Ishikawa (cell line): ENCODE measurements around the gene ELAVL1.
A peak's percentile ranks its signal among the peaks of the same experiment; 100 is the strongest.

Experiments
- CEBPB ChIP-seq: IDR thresholded peaks from 2 replicates; pipeline ENCODE4 v1.6.1; 2012
- CREB1 ChIP-seq: IDR thresholded peaks from 2 replicates; pipeline ENCODE4 v1.6.1; 2012; ENCODE audit warnings: low read depth
- EGR1 ChIP-seq: IDR thresholded peaks from 2 replicates; pipeline ENCODE4 v1.6.1; 2012
- EP300 ChIP-seq: IDR thresholded peaks from 2 replicates; pipeline ENCODE4 v1.6.1; 2012; ENCODE audit warnings: borderline replicate concordance
- FOXM1 ChIP-seq: IDR thresholded peaks from 2 replicates; pipeline ENCODE4 v1.6.1; 2012; ENCODE audit warnings: low read depth, borderline replicate concordance
- MAX ChIP-seq: IDR thresholded peaks from 2 replicates; pipeline ENCODE4 v1.6.1; 2012
- NFIC ChIP-seq: IDR thresholded peaks from 2 replicates; pipeline ENCODE4 v1.6.1; 2012
- RAD21 ChIP-seq: IDR thresholded peaks from 2 replicates; pipeline ENCODE4 v1.6.1; 2012; ENCODE audit warnings: low read depth
- REST ChIP-seq: IDR thresholded peaks from 2 replicates; pipeline ENCODE4 v1.6.1; 2012; ENCODE audit warnings: low read depth, mild to moderate bottlenecking
- TAF1 ChIP-seq: IDR thresholded peaks from 2 replicates; pipeline ENCODE4 v1.6.1; 2012; ENCODE audit warnings: low read depth, mild to moderate bottlenecking
- TCF12 ChIP-seq: IDR thresholded peaks from 2 replicates; pipeline ENCODE4 v1.6.1; 2012; ENCODE audit warnings: low read depth
- TEAD4 ChIP-seq: IDR thresholded peaks from 2 replicates; pipeline ENCODE4 v1.6.1; 2012
- USF1 ChIP-seq: IDR thresholded peaks from 2 replicates; pipeline ENCODE4 v1.6.1; 2012
- YY1 ChIP-seq: IDR thresholded peaks from 2 replicates; pipeline ENCODE4 v1.6.1; 2012; ENCODE audit warnings: low read depth
- ZBTB7A ChIP-seq: IDR thresholded peaks from 2 replicates; pipeline ENCODE4 v1.6.1; 2012; ENCODE audit warnings: low read depth

ELAVL1 gene

DNA sequence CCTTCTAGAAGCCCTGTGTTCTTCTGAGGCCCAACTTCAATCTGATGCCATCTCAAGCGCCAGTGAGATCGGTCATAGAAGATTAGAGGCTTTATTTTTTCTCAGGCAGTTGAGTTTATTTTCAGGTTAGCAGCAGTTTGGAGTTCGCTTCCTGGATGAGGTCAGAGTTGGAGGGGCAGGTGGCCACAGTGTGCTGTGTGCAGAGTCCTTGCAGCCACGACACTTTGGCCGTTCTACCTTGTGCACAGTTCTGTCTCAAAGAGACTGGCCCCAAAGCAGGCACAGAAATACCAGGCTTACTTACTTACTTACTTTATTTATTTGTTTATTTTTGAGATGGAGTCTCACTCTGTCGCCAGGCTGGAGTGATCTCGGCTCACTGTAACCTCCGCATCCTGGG, 15.9 kb upstream of the ELAVL1 start:
- TF ChIP-seq MAX (no peak), TAF1 (no peak), REST (no peak), EGR1 (no peak), CREB1 (no peak), NFIC (no peak), ZBTB7A (no peak), TCF12 (no peak), FOXM1 (no peak), EP300 (no peak), RAD21 (no peak), USF1 (no peak), TEAD4 (no peak), YY1 (no peak), CEBPB (no peak)

- TF ChIP-seq FOXM1 (no peak), REST (no peak), EP300 (no peak), TCF12 (no peak), YY1 (no peak), NFIC (no peak), ZBTB7A (no peak), TEAD4 (no peak), MAX (no peak), CEBPB (no peak), USF1 (no peak), CREB1 (no peak), TAF1 (no peak), RAD21 (no peak), EGR1 (no peak)
Measured at GRCh38 chr19:8020681-8021080, 15.2 kb upstream of the ELAVL1 start.

DNA sequence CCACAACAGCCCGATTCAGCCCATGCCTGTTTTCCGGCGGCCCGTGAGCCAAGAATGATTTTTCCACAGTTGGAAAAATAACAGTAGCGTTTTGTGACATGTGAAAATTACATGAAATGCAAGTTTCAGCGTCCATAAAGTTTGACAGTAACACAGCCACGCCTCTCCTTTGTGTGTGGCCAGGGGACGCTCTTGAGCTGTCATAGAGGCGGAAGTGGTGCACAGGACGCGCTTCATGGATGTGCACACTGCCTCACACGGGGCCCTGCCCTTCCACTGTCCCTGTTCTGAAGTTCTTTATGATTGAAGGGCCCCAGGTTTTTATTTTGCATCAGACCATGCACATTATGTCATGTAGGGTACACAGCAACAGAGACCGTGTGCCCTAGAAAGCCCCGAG, 12.4 kb upstream of the ELAVL1 start:
- TF ChIP-seq RAD21: peak; percentile 48
- no peak for TF ChIP-seq TAF1

DNA sequence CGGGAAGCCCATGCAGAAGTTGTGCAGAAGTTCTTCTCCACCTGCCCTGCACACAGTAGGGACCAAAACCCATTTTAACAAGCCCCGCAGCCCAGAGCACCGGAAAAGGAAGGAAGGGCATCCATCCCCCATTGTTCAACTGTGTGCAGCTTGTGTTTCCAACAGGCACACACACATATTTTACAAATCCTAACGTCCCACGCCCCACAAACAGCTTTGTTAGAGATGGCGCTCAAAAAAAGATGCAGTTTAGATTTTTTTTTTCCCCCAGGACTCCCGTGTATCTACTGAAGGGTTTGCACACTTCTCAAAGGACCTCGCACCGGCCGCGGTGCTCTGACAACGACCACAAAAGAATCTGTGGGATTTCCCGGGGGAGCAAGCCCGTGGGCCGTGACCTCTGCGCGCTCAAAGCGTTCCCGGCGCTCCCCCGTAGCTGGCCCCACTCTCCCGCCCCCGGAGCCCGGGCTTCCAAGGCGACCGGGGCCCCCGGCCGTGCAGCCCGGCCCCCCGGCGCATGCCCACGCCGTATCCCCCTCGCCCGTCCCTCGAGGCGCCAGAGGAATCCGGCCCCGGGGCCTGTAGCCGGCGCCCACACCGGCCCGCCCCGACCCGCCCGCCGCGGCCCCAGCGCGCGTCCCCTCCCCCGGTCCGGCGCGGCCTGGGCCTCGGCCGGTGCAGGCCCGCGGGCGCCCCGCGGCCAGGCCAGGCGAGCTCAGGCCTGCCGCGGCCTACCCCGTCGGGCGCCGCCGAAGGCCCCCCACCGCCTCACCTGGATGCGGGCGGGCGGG, 523 bp downstream of the ELAVL1 start:
- TF ChIP-seq CREB1 (no peak), FOXM1 (no peak), EGR1 (0 out of 2 replicates have a peak, but pooled peaks have one; percentile 37), USF1 (no peak)

GRCh38 chr19:8004001-8004400, 1.4 kb downstream of the ELAVL1 start:
- no peak for TF ChIP-seq ZBTB7A
- TF ChIP-seq REST: no peak
- TF ChIP-seq TCF12: no peak
- TF ChIP-seq FOXM1: no peak
- TF ChIP-seq CREB1: no peak
- no peak for TF ChIP-seq NFIC
- no peak for TF ChIP-seq YY1
- TF ChIP-seq TEAD4: no peak
- TF ChIP-seq EGR1: no peak
- no peak for TF ChIP-seq USF1
- TF ChIP-seq MAX: no peak
- TF ChIP-seq EP300: no peak
- no peak for TF ChIP-seq TAF1
- no peak for TF ChIP-seq CEBPB
- TF ChIP-seq RAD21: no peak
